MM.1S (cell line): ENCODE data around the gene MOGAT3.

ENCODE experiments used
- DNase-seq: peaks from one replicate; pipeline ENCODE4 v3.0.0-alpha.2; 2015
- H2AFZ ChIP-seq: fragments of 300-600 bp; sonication (generic); 2 replicates; pipeline ENCODE4 v1.6.0; 2016; ENCODE audit warnings: antibody characterized with exemption, low read length
- H3F3A ChIP-seq: fragments of 300-600 bp; sonication (generic); 2 replicates; pipeline ENCODE4 v1.6.1; 2016; ENCODE audit warnings: mild to moderate bottlenecking, antibody characterized with exemption, low read length, moderate library complexity, mixed read lengths; ENCODE audit not compliant: insufficient read depth
- H3K27ac ChIP-seq: fragments of 300-600 bp; sonication (generic); 2 replicates; pipeline ENCODE4 v1.5.1; 2016; ENCODE audit warnings: mild to moderate bottlenecking, low read length
- H3K27me3 ChIP-seq: fragments of 300-600 bp; sonication (generic); replicated peaks from 2 replicates; pipeline ENCODE4 v1.6.0; 2016; ENCODE audit warnings: low read length; ENCODE audit not compliant: insufficient read depth
- H3K36me3 ChIP-seq: fragments of 300-600 bp; sonication (generic); replicated peaks from 2 replicates; pipeline ENCODE4 v1.6.1; 2016; ENCODE audit warnings: mild to moderate bottlenecking, low read length, mixed read lengths; ENCODE audit not compliant: insufficient read depth
- H3K4me1 ChIP-seq: fragments of 300-600 bp; sonication (generic); 2 replicates; pipeline ENCODE4 v1.6.1; 2016; ENCODE audit warnings: low read length, mixed read lengths
- H3K4me2 ChIP-seq: fragments of 300-600 bp; sonication (generic); 2 replicates; pipeline ENCODE4 v1.6.0; 2016; ENCODE audit warnings: low read depth, low read length
- H3K4me3 ChIP-seq: fragments of 300-600 bp; sonication (generic); 2 replicates; pipeline ENCODE4 v1.5.1; 2016; ENCODE audit warnings: low read length, mixed read lengths
- H3K79me2 ChIP-seq: fragments of 300-600 bp; sonication (generic); 2 replicates; pipeline ENCODE4 v1.6.1; 2016; ENCODE audit warnings: mixed run types, low read length, mixed read lengths
- H3K9ac ChIP-seq: fragments of 300-600 bp; sonication (generic); 2 replicates; pipeline ENCODE4 v1.6.1; 2016; ENCODE audit warnings: low read length, mixed read lengths
- H3K9me2 ChIP-seq: fragments of 300-600 bp; sonication (generic); replicated peaks from 2 replicates; pipeline ENCODE4 v1.6.1; 2016; ENCODE audit warnings: mild to moderate bottlenecking, low read length, mixed read lengths; ENCODE audit not compliant: insufficient read depth
- H3K9me3 ChIP-seq: fragments of 300-600 bp; sonication (generic); replicated peaks from 2 replicates; pipeline ENCODE4 v1.6.1; 2016; ENCODE audit warnings: mild to moderate bottlenecking, low read length, mixed read lengths; ENCODE audit not compliant: insufficient read depth
- H4K20me1 ChIP-seq: fragments of 300-600 bp; sonication (generic); 2 replicates; pipeline ENCODE4 v1.6.1; 2016; ENCODE audit warnings: mild to moderate bottlenecking, low read length, moderate library complexity, mixed read lengths; ENCODE audit not compliant: insufficient read depth
- CTCF ChIP-seq: fragments of 300-600 bp; sonication (generic); IDR thresholded peaks from 2 replicates; pipeline ENCODE4 v1.5.1; 2016; ENCODE audit warnings: antibody characterized with exemption, low read length, mixed read lengths
- EZH2 ChIP-seq: fragments of 300-600 bp; sonication (generic); optimal IDR thresholded peaks from 2 replicates; pipeline ENCODE3; 2017; ENCODE audit warnings: low read depth, mild to moderate bottlenecking, antibody characterized with exemption, low read length, mixed read lengths
- EZH2phosphoT487 ChIP-seq: fragments of 300-600 bp; sonication (generic); IDR thresholded peaks from 2 replicates; pipeline ENCODE4 v1.6.1; 2018; ENCODE audit warnings: antibody characterized with exemption, low read length

The MOGAT3 gene

GRCh38 chr7:101211501-101211900 lies 10.7 kb upstream of the MOGAT3 start:
- Histone ChIP-seq H3K9ac (no peak overlapping the region), H3K9me2 (no peaks in the 10 kb centered on the region), H3K4me3 (no peak overlapping the region), H3K79me2 (peaks cover 5% of the 10 kb centered on the region), H2AFZ (no peak overlapping the region), H3K4me2 (no peak overlapping the region), H3F3A (no peaks in the 10 kb centered on the region), H3K36me3 (no peaks in the 10 kb centered on the region), H4K20me1 (no peaks in the 10 kb centered on the region), H3K9me3 (no peaks in the 10 kb centered on the region), H3K27ac (no peak overlapping the region), H3K27me3 (no peaks in the 10 kb centered on the region), H3K4me1 (no peaks in the 10 kb centered on the region)
- TF ChIP-seq EZH2 (no peak), CTCF (no peak), EZH2phosphoT487 (no peak)
- no peak for DNase-seq

DNA sequence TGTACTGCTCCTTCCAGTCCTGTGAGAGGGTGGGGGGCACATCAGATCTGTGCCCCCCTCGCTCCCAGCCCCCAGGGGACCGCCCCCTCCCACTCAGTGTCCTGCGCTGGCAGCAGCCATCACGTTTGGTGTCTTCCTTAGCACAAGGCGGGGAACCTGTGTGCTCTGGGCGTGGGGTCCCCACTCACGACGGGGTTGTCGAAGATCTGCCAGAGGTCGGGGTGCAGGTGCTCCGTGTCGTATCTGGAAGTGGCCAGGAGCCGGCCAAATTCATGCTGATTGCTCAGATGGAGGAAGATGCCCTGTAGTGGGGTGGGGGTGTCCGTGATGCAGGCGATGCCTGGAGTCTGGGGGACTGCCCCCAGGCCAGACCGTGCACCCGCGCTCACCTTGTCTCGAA lies 9.3 kb upstream of the MOGAT3 start:
- TF ChIP-seq EZH2phosphoT487 (no peak), EZH2 (no peak), CTCF (no peak)
- H4K20me1 ChIP-seq = no peaks in the 10 kb centered on the region
- H3K27ac ChIP-seq = no peak overlapping the region

DNA sequence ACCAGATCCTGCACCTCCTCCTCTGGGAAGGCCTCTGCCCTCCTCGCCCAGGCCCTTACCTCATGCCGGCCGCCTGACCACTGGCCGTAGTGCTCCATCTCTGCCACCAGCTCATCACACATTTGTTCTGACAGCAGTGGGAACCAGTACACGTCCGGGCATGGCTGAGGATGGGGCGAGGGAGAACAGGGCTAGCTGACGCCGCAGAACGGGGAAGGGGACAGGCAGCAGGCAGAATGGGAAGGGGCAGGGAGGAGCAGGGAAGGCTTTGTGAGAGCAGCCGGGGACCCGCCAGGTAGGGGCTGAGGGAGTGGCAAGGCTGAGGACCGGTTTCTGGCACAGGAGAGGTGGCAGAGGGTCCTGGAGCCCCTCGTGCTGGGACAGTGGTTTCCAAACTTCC lies 8.0 kb upstream of the MOGAT3 start:
- TF ChIP-seq EZH2 (no peak), CTCF (no peak), EZH2phosphoT487 (no peak)
- Histone ChIP-seq H3F3A (no peaks in the 10 kb centered on the region), H2AFZ (no peak overlapping the region), H3K27me3 (no peaks in the 10 kb centered on the region; the same call in 1 of the 2 replicates), H4K20me1 (no peaks in the 10 kb centered on the region), H3K9me3 (no peaks in the 10 kb centered on the region), H3K4me1 (no peaks in the 10 kb centered on the region), H3K9ac (no peak overlapping the region), H3K4me2 (no peak overlapping the region), H3K79me2 (no peaks in the 10 kb centered on the region), H3K36me3 (no peaks in the 10 kb centered on the region), H3K9me2 (no peaks in the 10 kb centered on the region), H3K27ac (no peak overlapping the region), H3K4me3 (no peak overlapping the region)
- DNase-seq = no peak

More for the DNA sequence above, 9.3 kb upstream of the MOGAT3 start:
- Histone ChIP-seq H2AFZ (no peak overlapping the region), H3K9me3 (no peaks in the 10 kb centered on the region), H3K9me2 (no peaks in the 10 kb centered on the region), H3K36me3 (no peaks in the 10 kb centered on the region), H3K27me3 (no peaks in the 10 kb centered on the region), H3K4me2 (no peak overlapping the region), H3K4me1 (no peaks in the 10 kb centered on the region), H3F3A (no peaks in the 10 kb centered on the region), H3K4me3 (no peak overlapping the region), H3K79me2 (no peaks in the 10 kb centered on the region), H3K9ac (no peak overlapping the region)
- DNase-seq = no peak

DNA sequence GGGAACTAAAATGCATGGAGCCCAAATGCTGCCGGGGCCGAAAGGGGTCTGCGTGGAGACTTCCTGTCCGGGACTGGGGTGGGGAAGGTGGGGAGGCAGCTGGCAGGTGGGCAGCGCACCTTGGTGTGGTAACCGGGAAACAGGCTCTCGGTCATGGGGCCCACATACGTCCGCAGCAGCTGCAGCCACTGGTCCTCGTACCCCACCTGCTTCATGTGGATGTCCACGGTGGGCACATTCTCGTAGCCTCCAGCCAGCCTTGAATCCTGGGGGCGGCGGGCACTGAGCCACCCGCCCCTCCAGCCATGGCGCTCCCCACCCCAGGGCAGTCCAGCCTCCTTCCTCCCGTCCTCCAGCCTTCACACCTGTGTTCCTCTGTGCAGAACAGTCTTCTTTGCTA lies 6.6 kb upstream of the MOGAT3 start:
- Histone ChIP-seq H3K36me3 (no peaks in the 10 kb centered on the region), H3K9me3 (no peaks in the 10 kb centered on the region), H3F3A (no peaks in the 10 kb centered on the region), H2AFZ (no peak overlapping the region), H3K4me2 (no peak overlapping the region), H3K9ac (no peak overlapping the region), H4K20me1 (no peaks in the 10 kb centered on the region), H3K4me1 (no peaks in the 10 kb centered on the region), H3K4me3 (no peak overlapping the region), H3K79me2 (no peaks in the 10 kb centered on the region), H3K9me2 (no peaks in the 10 kb centered on the region), H3K27ac (no peak overlapping the region), H3K27me3 (peaks cover 11% of the 10 kb centered on the region)
- DNase-seq = no peak
- TF ChIP-seq EZH2 (no peak), CTCF (no peak), EZH2phosphoT487 (no peak)
